ENCODE data around the gene HRC.
A peak's percentile ranks its signal among the peaks of the same experiment; 100 is the strongest.
"Not testable (repeated sequence)": the region's sequence is repeated elsewhere in the genome, so short reads cannot be mapped to it uniquely, and the experiment has no call there.

HRC gene

GRCh38 chr19:49140951-49141350, 14.2 kb downstream of the HRC start:
- DNase-seq, result no peak

DNA sequence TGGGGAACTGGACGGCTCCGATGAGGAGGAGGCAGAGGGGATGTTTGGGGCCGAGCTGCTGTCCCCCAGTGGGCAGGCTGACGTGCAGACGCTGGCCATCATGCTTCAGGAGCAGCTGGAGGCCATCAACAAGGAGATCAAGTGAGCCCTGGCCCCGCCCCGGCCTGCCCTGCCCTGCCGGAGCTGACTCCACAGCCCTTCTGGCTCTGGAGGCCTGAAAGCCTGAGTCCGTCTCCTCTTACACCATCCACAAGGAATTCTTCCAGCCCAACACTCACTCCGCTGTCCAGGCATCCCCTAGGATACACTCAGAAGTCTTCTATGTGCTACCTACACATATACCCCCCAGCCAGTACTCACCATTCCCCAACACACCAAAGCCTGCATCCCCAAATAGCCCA, 18.4 kb downstream of the HRC start:
- DNase-seq, result no peak

DNA sequence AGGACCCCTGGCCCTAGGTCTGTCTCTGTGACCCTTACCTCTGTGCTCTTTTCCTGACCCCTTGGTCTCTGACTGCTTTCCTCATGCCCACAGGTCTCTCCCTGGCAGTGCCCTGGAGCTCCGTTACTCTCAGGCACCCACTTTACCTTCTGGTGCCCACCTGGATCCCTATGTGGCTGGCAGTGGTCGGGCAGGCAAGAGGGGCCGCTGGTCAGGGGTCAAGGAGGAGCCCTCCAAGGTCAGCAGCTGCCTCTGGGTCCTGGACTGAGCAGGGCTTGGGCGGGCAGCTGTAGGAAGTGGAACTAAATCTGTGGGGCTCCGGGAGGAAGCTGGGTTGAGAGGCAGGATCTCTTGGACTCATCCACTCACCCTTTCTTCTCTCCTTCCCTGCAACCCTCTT, 19.5 kb downstream of the HRC start:
- no peak for DNase-seq

- DNase-seq, result peak in 7 of 56 donors; percentile 11 to 36 (median 20)
Observed at GRCh38 chr19:49133621-49134454, 21.4 kb downstream of the HRC start.

- DNase-seq, result no peak
Observed at GRCh38 chr19:49132974-49133609, 22.1 kb downstream of the HRC start.

DNA sequence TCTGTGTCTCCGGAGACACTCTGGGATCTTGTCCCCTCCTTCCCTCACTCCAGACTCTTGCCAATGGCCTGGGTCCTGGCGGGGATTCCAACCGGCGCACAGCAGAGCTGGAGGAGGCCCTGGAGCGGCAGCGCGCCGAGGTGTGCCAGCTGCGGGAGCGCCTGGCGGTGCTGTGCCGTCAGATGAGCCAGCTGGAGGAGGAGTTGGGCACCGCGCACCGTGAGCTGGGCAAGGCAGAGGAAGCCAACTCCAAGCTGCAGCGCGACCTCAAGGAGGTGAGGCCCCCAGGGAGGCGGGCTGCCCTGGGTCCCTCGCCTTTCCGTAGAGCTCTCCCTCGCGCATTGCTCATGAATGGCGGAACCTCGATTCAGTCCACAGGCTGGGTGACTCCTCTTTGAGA, 24.9 kb downstream of the HRC start:
- DNase-seq, result peak in 4 of 56 donors; percentile 11 to 18 (median 14)

DNA sequence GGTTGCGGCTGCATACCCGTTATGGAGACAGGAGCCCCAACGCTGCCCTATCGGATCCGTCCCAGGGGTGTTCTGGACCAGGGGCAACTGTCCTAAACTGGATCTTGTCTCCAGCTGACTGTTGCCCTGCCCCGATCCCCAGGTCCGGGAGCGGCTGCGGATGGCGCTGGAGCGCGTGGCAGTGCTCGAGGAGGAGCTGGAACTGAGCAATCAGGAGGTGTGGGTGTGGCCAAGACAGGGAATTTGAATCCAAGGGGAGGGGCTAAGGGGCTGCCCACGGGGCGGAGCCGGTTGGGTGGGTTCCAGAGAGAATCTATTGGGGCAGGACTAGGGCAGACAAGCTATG, 26.0 kb downstream of the HRC start:
- DNase-seq, result no peak

DNA sequence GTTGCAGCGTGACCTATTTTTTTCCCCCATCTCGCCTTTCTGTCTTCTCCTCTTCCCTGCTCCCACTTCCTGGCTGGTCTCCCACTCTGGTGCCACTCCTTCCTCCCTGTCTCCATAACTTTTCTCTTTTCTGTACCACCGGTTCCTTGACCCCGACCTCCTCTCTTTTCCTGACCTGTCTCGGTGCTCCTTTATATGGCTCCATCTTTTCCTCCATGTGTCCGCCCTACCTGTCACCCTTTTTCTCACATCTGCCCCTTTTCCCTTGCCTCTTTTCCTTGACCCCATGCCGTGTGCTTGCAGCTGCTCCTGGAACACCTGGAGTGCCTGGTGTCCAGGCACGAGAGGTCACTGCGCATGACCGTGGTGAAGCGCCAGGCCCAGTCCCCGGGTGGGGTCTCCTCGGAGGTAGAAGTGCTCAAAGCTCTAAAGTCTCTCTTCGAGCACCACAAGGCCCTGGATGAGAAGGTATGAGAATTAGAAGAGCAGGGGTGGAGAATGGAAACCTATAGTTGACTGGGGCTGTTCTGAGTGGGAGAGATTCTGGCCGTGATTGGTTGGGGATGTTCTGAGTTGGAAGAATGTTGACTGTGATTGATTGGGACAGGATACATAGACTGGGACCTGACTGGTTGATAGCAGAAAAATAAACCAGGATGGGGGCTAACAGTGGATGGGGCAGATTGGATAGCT, 26.5 kb downstream of the HRC start:
- no peak for DNase-seq

DNA sequence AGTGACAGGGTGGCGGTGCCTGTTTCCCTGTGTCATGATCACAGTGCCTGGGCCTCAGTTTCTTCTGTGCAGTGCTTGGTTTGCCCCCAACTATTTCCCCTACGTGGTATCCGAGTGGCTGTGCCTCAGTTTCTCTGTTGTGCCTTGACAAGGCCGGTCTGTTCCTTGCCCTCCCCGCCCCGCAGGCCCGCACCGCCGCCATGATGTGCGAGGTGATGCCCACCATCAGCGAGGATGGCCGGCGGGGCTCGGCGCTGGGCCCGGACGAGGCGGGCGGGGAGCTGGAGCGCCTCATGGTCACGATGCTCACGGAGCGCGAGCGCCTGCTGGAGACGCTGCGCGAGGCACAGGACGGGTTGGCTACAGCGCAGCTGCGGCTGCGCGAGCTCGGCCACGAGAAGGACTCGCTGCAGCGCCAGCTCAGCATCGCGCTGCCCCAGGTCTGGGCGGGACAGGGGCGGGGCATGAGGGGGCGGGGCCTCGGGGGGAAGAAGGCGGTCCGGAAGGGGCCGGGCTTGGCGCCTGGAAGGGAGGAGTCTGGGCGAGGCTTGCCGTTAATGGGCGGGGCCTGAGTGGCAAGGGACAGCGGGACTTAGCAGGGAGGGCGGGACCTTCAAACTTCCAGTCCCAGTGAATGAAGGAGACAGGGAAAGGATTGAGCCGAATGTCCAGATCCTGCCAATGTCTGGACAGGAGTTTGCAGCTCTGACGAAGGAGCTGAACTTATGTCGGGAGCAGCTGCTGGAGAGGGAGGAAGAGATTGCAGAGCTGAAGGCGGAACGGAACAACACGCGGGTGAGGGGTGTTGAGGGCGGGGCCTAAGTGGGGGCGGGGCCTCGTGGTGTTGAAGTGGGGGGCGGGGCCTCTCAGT, 27.3 kb downstream of the HRC start:
- DNase-seq, result peak; percentile 14 to 98 (median 93)

DNA sequence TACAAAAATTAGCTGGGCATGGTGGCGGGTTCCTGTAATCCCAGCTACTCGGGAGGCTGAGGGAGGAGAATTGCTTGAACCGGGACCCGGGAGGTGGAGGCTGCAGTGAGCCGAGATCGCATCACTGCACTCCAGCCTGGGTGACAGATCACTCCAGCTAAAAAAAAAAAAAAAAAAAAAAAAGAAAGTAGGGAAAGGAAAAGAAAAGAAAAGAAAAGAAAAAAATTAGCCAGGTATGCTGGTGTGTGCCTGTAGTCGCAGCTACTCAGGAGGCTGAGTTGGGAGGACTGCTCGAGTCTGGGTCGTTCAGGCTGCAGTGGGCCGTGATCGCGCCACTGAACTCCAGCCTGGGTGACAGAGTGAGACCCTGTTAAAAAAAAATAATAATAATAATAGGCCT, 28.0 kb downstream of the HRC start:
- DNase-seq, result not testable (repeated sequence)

DNA sequence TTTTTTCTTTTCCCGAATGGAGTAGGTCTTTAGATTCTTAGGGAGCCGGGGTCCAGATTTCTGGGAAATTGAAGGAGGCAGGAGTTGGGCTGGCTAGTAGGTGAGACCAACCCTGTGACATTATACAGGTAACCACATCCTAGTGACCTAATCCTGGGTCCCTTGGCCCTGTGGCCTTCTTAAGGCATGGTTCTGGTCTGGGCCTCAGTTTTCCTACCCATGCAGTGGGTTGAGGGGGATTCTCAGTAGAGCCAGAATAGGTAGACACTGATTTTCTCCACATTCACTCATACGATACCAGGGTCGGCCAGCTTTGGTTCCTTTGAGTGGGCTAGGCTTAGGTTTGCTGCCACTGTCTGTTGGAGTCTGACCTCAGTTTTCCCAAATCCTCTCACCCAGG, 28.6 kb downstream of the HRC start:
- DNase-seq, result no peak

DNA sequence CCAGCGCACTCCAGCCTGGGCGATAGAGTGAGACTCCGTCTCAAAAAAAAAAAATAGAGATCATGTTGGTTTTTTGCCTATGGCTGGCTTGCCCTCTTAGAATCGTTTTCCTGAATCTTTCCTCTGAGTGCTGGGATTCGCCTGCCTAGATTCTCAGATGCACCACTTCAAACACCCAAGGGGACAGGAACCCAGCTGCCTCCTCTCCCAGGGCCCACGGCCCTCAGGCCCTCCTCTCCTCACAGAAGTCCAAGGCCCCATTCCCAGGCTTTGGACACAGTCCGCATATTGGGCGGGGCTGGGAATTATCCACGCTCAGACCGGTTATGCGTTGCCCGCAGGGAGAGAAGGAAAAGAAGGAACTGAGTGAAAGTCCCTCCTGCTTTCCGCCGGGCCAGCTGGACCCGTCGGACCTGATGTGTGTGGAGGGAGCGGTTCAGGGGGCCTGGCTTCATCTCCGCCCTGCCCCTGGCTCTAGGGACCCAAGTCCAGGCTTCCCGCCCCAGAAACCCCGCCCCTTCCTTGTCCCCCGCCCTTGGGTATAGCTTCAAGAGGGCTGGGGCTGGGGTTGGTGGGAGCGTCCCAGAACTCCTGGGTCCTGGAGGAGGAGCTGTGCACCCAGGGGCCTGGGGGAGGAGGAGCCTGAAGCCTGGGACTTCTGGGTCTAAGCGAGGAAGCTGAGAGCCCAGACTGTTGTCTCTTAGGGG, 30.0 kb downstream of the HRC start:
- no peak for DNase-seq

DNA sequence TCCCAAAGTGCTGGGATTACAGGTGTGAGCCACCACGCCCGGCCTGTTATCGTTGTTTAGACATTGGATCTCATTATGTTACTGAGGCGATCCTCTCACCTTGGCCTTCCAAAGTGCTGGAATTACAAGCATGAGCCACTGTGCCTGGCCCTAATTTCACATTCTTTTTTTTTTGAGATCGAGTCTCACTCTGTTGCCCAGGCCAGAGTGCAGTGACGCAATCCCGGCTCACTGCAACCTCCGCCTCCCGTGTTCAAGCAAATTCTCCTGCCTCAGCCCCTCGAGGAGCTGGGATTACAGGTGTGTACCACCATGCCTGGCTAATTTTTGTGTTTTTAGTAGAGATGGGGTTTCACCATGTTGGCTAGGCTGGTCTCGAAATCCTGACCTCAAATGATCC, 31.9 kb downstream of the HRC start:
- DNase-seq, result not testable (repeated sequence)

- DNase-seq, result peak in 1 of 56 donors; percentile 8
Observed at GRCh38 chr19:49121841-49122240, 33.4 kb downstream of the HRC start.

DNA sequence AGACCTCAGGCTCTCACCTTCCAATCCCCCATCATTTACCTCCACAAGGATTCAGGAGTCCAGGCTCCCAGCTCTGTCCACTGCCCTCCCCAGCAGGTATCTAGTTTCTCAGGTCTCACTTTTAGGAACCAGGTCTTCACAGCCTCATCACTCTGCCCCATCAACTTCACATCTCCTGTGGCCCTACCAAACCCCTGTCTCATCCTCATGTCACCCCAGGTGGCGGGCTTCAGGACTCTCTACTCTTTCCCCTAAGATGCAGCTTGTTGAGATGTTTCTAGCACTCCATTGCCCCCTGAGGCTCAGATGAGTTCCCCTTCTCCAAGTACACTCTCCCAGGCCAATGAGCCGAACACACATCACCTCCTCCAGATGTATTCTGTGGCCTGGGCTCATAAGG, 34.3 kb downstream of the HRC start:
- no peak for DNase-seq

DNA sequence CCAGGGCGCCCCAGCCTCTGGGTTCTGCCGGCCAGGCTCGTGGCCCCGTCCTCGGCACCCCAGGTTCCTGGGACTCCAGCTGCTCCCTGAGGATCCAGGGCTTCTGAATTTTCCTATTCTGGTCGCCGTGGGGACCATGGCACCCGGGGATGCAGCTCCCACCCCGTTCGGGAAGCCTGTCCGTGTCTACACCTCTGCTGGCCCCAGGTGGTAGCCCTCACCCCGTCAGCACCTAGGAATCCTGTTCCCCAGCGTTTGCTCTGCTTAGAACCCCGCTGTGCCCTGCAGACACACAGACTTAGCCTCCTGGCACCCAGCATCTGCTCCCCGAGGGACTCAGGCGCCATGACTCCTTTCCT, 34.9 kb downstream of the HRC start:
- peak in 1 of 56 donors; percentile 16 for DNase-seq

DNA sequence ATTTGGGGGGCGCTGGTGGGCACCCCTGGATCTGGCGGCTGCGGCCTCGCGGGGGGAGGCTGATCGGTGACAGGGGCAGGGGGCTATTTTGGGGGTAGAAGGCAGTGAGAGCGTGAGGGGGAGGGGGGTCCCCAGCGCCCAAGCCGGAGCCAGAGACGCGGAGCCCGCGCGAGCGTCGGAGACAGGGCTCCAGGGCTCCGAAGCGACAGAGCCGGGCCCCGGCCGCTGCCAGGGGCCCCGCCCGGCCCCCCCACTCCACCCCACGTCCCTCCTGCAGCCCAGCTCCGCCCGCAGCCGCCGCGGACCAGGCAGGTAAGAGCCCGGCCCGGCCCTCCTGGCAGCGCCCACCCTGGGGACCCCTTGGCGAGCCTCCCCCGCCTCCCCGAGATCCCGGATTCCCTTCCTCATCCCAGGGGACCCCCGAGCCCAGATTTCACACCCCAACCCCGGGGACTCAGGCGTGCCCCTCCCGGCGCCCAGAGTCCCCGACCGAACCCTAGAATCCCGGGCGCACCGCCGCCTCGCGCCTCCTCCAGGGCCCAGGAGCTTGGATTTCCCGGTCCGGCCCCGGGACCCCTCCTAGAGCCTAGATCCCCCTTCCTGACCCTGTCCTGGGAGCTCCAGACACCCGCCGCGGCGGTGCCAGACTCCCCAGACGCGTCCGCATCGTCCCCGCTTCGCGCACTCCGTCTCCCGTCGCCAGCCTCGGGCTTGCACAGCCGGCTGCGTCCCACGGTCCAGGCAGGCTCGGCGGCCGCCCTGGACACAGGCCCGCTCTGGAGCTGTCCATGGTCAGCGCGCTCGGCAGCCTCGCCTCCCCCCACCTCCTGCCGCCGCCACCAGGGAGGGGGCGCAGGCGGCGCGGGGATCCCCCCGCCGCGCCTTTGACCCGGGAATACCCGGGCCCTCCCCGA, 35.5 kb downstream of the HRC start, which contains the start of gene PPFIA3:
Gene PPFIA3, plus strand, starts transcription at position 134 of the 914 bp plus-strand sequence. CDS start 8,330 bp downstream, outside the sequence.
- DNase-seq, result peak in 32 of 56 donors; percentile 8 to 60 (median 32)

GRCh38 chr19:49118565-49119410, 36.4 kb downstream of the HRC start, which contains the start of gene C19orf73:
Gene C19orf73, minus strand, starts transcription at chr19:49119143. Its CDS starts 121 bp downstream, at chr19:49119022.
- DNase-seq, result peak; percentile 66 to 97 (median 92)
